GM21381 (cell line): ENCODE data around the gene LEF1.
"Not testable (repeated sequence)": the region's sequence is repeated elsewhere in the genome, so short reads cannot be mapped to it uniquely, and the experiment has no call there.

ENCODE experiments used
- ATAC-seq: cut with Tn5 transposase; IDR thresholded peaks from one replicate; pipeline ENCODE4 v1.9.1; 2021; ENCODE audit warnings: mild to moderate bottlenecking, moderate library complexity; ENCODE audit not compliant: unreplicated experiment

LEF1 gene

GRCh38 chr4:108072300-108072699, 96.4 kb downstream of the LEF1 start:
- no peak for ATAC-seq

GRCh38 chr4:108070775-108071174, 98.0 kb downstream of the LEF1 start:
- no peak for ATAC-seq

- ATAC-seq = no peak
Measured at GRCh38 chr4:108068442-108068841, 100.3 kb downstream of the LEF1 start.

GRCh38 chr4:108060686-108061321, 107.9 kb downstream of the LEF1 start:
- no peak for ATAC-seq

GRCh38 chr4:108060164-108060563, 108.6 kb downstream of the LEF1 start:
- ATAC-seq = no peak

- ATAC-seq = no peak
Measured at GRCh38 chr4:108058685-108059440, 109.9 kb downstream of the LEF1 start.

GRCh38 chr4:108056418-108056817, 112.3 kb downstream of the LEF1 start:
- no peak for ATAC-seq

GRCh38 chr4:108055787-108056186, 112.9 kb downstream of the LEF1 start:
- ATAC-seq = no peak

GRCh38 chr4:108054025-108054638, 114.6 kb downstream of the LEF1 start:
- no peak for ATAC-seq

GRCh38 chr4:108053251-108053711, 115.5 kb downstream of the LEF1 start:
- ATAC-seq = peak; percentile 92

- ATAC-seq = no peak
Measured at GRCh38 chr4:108052558-108053120, 116.1 kb downstream of the LEF1 start.

- no peak for ATAC-seq
Measured at GRCh38 chr4:108051343-108051742, 117.4 kb downstream of the LEF1 start.

- not testable (repeated sequence) for ATAC-seq
Measured at GRCh38 chr4:108050166-108051111, 118.3 kb downstream of the LEF1 start.

- ATAC-seq = no peak
Measured at GRCh38 chr4:108049406-108049805, 119.3 kb downstream of the LEF1 start.

GRCh38 chr4:108048997-108049396, 119.7 kb downstream of the LEF1 start:
- no peak for ATAC-seq

- no peak for ATAC-seq
Measured at GRCh38 chr4:108048157-108048556, 120.6 kb downstream of the LEF1 start.

- ATAC-seq = no peak
Measured at GRCh38 chr4:108047199-108047598, 121.5 kb downstream of the LEF1 start.

- ATAC-seq = no peak
Measured at GRCh38 chr4:108045687-108046024, 123.1 kb downstream of the LEF1 start.

GRCh38 chr4:108044951-108045686, 123.6 kb downstream of the LEF1 start:
- no peak for ATAC-seq

GRCh38 chr4:108043526-108043925, 125.2 kb downstream of the LEF1 start:
- ATAC-seq = no peak
